Kidney (tissue), 14 donors: Measurements from ENCODE around the gene SLCO4A1. TPM values are rescaled to one million over a fixed set of nuclear protein-coding genes. Genes with fewer than 3 reads are reported as not detected.

Source experiments
- DNase-seq, 5 donors: peaks; one replicate each; pipeline ENCODE4 v3.0.0-alpha.2; 2013 to 2020
- FAIRE-seq: peaks from 2 replicates; lab custom pipeline; 2012; peaks lifted over from hg19 to GRCh38; lab: Jason Lieb, UNC
- H3K27ac ChIP-seq, 2 donors: one replicate each; pipeline ENCODE4 v1.7.0; 2013; ENCODE audit warnings: low read depth in 2 of 2, low read length in 2 of 2, inconsistent platforms in 1 of 2
- H3K27me3 ChIP-seq: one replicate; pipeline ENCODE4 v1.7.1; 2013; ENCODE audit warnings: low read length, inconsistent platforms; ENCODE audit not compliant: control insufficient read depth, insufficient read depth
- H3K36me3 ChIP-seq, 3 donors: one replicate each; pipeline versions ENCODE4 v1.7.0 to v1.7.1; 2013; ENCODE audit warnings: low read length in 3 of 3, control low read depth in 1 of 3, inconsistent platforms in 1 of 3; ENCODE audit not compliant: insufficient read depth in 3 of 3, control insufficient read depth in 2 of 3
- H3K4me1 ChIP-seq, 3 donors: one replicate each; pipeline versions ENCODE4 v1.7.0 to v1.7.1; 2013; ENCODE audit warnings: low read length in 3 of 3, inconsistent platforms in 1 of 3, low read depth in 1 of 3; ENCODE audit not compliant: control insufficient read depth in 2 of 3, insufficient read depth in 2 of 3
- H3K4me3 ChIP-seq, 3 donors: one replicate each; pipeline versions ENCODE4 v1.7.0 to v1.8.1; 2013; ENCODE audit warnings: low read length in 3 of 3, control low read depth in 1 of 3, inconsistent platforms in 1 of 3
- H3K9ac ChIP-seq, 3 donors: one replicate each; pipeline versions ENCODE4 v1.7.0 to v1.7.1; 2013; ENCODE audit warnings: low read length in 3 of 3, control low read depth in 1 of 3, inconsistent platforms in 1 of 3
- H3K9me3 ChIP-seq, 3 donors: one replicate each; pipeline versions ENCODE4 v1.7.0 to v1.7.1; 2013; ENCODE audit warnings: low read length in 3 of 3, control low read depth in 1 of 3, inconsistent platforms in 1 of 3; ENCODE audit not compliant: control insufficient read depth in 2 of 3, insufficient read depth in 1 of 3
- intact Hi-C: fragments of 100-400 bp; cut with DNase I; formaldehyde crosslinking; loops from one replicate; pipeline ENCODE4 v1.11.1; 2022
- polyA plus RNA-seq: library from polyadenylated mRNA; stranded (reverse); fragments of 350-450 nt; fragmentation: Illumina TruSeq; extraction: RNeasy Lipid Tissue Mini Kit (QIAGEN cat#74804); gene quantifications from one replicate; pipeline ENCODE4 v1.2.3, GENCODE V29; 2014; ENCODE audit warnings: low read depth, low replicate concordance; ENCODE audit not compliant: insufficient read depth
- total RNA-seq: library from RNA; stranded (reverse); fragmentation: NEBNext Ultra II Directional; extraction: Animal tissue kit (Norgen Biotek cat#: 25700); gene quantifications from one replicate; pipeline ENCODE4 v1.2.1, GENCODE V29; 2021
- TF ChIP-seq, protein P1 (sequence below): IDR thresholded peaks from 3 replicates; pipeline ENCODE4 v1.5.1; 2012; ENCODE audit warnings: mild to moderate bottlenecking, moderate library complexity, borderline replicate concordance; ENCODE audit not compliant: insufficient read depth; ENCODE audit errors: extremely low read depth
- donor health status: control.
- donor health status: control.
- donor health status: control.
- donor health status: control.
- donor health status: control.
- donor health status: DM: yes; HTN: yes; CAD: no.
- donor health status: Normal renal cell carcinoma (clear cell type).

The SLCO4A1 gene
- total and polyA plus RNA-seq, 2 donors from 2014 or later: 12.4 to 80.3 TPM

GRCh38 chr20:62595069-62595468 lies 47.2 kb upstream of the SLCO4A1 start:
- TF ChIP-seq, protein P1, sequence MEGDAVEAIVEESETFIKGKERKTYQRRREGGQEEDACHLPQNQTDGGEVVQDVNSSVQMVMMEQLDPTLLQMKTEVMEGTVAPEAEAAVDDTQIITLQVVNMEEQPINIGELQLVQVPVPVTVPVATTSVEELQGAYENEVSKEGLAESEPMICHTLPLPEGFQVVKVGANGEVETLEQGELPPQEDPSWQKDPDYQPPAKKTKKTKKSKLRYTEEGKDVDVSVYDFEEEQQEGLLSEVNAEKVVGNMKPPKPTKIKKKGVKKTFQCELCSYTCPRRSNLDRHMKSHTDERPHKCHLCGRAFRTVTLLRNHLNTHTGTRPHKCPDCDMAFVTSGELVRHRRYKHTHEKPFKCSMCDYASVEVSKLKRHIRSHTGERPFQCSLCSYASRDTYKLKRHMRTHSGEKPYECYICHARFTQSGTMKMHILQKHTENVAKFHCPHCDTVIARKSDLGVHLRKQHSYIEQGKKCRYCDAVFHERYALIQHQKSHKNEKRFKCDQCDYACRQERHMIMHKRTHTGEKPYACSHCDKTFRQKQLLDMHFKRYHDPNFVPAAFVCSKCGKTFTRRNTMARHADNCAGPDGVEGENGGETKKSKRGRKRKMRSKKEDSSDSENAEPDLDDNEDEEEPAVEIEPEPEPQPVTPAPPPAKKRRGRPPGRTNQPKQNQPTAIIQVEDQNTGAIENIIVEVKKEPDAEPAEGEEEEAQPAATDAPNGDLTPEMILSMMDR: no peak

GRCh38 chr20:62595491-62595890 lies 46.8 kb upstream of the SLCO4A1 start:
- peak in 3 of 5 donors; percentile 20 to 90 (median 37) for DNase-seq
- H3K27me3 ChIP-seq: no peaks in the 10 kb centered on the region
- no peak overlapping the region for H3K9ac ChIP-seq
- intact Hi-C loops: no loop called here
- TF ChIP-seq, protein P1: no peak
- H3K9me3 ChIP-seq: no peaks in the 10 kb centered on the region
- peaks cover 0 to 4% (median 0%) of the 10 kb centered on the region in 3 donors for H3K4me1 ChIP-seq
- no peaks in the 10 kb centered on the region for H3K36me3 ChIP-seq
- no peak overlapping the region for H3K4me3 ChIP-seq
- no peak overlapping the region for H3K27ac ChIP-seq
- FAIRE-seq: no peak

More at GRCh38 chr20:62595069-62595468, 47.2 kb upstream of the SLCO4A1 start:
- Histone ChIP-seq H3K4me3 (no peak overlapping the region), H3K4me1 (peaks cover 0 to 4% (median 0%) of the 10 kb centered on the region in 3 donors), H3K27ac (no peak overlapping the region), H3K9me3 (no peaks in the 10 kb centered on the region), H3K27me3 (no peaks in the 10 kb centered on the region), H3K9ac (no peak overlapping the region), H3K36me3 (no peaks in the 10 kb centered on the region)
- intact Hi-C loops: no loop called here
- FAIRE-seq (no peak), DNase-seq (no peak)

DNA sequence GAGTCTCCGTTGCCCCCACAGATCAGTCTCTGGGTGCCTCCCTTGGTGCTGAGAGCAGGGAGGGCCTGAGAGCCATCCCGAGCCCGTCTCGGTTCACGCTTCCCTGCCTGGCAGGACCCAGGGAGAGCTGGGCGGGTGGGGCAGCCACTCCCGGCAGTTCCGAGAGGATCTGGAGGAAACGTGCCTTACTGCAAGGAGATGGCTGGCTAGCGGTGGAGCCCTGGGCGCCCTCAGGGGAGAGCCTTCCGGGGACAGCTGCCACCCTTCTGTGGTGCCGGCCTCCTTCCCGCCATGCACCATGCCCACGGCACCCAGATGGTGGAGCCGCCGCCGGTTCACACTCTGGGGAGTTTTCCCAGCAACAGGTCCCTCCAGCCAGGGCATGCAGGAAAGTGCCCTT lies 45.8 kb upstream of the SLCO4A1 start:
- intact Hi-C loops: no loop called here
- Histone ChIP-seq H3K9me3 (no peaks in the 10 kb centered on the region), H3K4me1 (peaks cover 0 to 2% (median 0%) of the 10 kb centered on the region in 3 donors), H3K27me3 (no peaks in the 10 kb centered on the region), H3K27ac (no peak overlapping the region), H3K4me3 (no peak overlapping the region), H3K36me3 (no peaks in the 10 kb centered on the region), H3K9ac (no peak overlapping the region)
- FAIRE-seq: no peak
- TF ChIP-seq, protein P1: no peak
- DNase-seq: peak in 3 of 5 donors; percentile 22 to 77 (median 33)

- TF ChIP-seq, protein P1: no peak
- peaks cover 0 to 2% (median 0%) of the 10 kb centered on the region in 3 donors for H3K4me1 ChIP-seq
- intact Hi-C loops: no loop called here
- H3K4me3 ChIP-seq: no peak overlapping the region
- H3K9ac ChIP-seq: no peak overlapping the region
- H3K9me3 ChIP-seq: no peaks in the 10 kb centered on the region
- DNase-seq (peak in 1 of 5 donors; percentile 46), FAIRE-seq (no peak)
- H3K27me3 ChIP-seq: no peaks in the 10 kb centered on the region
- H3K27ac ChIP-seq: no peak overlapping the region
- no peaks in the 10 kb centered on the region for H3K36me3 ChIP-seq
Observed at GRCh38 chr20:62596921-62597320, 45.4 kb upstream of the SLCO4A1 start.
